CD4-positive, alpha-beta T cell treated with Interleukin-21 for 1 hour (primary cell): Measurements from ENCODE around the gene MUC15.
"Not testable (repeated sequence)": the region's sequence is repeated elsewhere in the genome, so short reads cannot be mapped to it uniquely, and the experiment has no call there.

ENCODE experiments used
- DNase-seq: peaks from one replicate; pipeline ENCODE4 v3.0.0-alpha.2; 2020

The MUC15 gene, protein sequence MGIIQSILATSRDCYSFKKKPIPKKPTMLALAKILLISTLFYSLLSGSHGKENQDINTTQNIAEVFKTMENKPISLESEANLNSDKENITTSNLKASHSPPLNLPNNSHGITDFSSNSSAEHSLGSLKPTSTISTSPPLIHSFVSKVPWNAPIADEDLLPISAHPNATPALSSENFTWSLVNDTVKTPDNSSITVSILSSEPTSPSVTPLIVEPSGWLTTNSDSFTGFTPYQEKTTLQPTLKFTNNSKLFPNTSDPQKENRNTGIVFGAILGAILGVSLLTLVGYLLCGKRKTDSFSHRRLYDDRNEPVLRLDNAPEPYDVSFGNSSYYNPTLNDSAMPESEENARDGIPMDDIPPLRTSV

GRCh38 chr11:26571861-26572654, at the start of gene MUC15:
TSS of gene MUC15 (minus strand) at chr11:26572263. CDS start at chr11:26567094, 5,169 bp downstream.
- DNase-seq, result no peak

DNA sequence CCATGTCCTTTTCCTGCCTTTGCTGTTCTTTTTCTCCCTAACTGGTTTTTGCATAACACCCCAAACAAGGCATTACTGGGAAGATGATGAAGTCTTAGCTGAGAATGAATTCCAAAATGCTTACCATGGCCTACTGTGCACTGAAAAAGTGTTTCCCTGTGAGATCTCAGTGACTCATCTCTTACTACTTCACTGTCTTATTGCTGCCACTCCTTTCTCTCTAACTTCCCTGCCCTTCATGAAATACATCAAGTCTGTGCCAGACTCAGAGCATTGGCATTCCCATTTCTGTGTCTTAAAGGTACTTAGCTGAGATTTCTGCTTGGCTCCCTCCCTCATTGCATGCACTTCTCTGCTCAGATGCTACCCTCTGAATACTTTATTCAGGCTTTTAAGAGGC, 49.1 kb upstream of the MUC15 start:
- DNase-seq, result no peak

DNA sequence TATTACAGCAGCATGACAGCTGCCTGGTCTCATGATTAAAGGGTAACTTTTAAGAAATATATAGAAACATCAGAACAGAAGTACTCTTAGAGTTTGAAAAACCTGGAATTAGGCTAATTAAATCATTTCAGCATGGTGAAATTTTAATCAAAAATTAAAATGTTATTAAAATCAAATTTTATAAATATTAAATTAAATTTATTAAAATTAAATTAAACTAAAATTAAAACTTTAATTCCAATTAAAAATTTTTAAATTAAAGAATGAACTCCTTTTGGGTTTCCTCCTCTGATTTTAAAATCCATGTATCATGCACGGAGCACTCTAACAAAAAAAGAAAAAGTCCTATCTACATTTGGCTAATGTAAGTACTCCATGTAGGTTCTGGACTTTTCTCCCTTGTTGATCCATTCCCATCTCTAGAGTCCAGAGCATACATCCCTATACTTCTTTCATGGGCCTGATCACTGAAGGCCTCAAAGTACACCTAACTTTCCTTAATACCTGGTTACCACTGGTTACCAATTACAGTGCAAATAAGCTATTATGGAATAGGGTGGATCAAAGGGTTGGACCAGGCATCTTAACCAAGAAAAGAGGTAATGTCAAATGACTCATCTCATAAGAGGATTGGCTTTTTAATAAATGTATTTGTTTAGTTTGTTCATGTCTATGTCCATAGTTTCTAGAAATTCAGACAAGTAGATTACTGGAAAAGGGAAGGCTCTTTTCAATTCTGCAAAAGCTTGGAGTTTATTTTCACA, 48.4 kb upstream of the MUC15 start:
- DNase-seq, result no peak

DNA sequence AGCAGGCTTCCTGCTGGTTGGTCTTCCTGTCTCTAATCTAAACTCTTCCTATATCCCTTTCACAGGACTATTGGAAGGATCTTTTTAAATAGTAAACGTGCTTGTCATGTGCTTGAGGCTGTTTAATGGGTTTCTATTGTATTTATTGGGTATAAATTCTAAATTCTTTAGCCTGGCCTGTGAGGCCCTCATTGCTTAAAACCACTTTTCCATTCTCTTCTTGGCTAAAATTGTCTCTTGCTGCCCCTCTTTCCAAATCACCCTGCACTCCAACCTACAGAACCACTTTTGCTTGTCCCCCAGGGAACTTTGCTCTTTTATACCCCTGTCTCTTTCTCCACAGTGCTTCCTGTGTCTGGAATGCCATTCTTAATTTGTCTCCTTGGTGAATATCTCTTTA, 46.4 kb upstream of the MUC15 start:
- no peak for DNase-seq

DNA sequence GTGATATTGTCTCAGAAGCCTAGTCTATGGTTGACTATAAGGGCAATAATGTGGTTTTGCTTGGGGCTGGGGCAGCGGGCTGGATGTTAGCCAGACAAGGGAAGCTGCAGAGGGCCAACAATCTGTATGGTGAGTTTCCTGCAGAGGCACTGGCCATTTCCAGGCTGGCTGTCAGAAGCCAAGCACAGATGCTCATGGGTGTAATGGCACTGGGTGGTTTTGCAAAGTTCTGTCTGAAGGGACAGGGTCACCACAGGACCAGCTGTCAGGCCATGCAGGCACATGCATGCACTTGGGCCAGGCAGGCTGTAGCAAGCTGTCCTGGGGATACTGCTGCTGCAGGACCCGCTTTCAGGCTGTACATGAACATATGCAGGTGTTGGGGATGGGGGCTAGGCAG, 41.7 kb upstream of the MUC15 start:
- no peak for DNase-seq

DNA sequence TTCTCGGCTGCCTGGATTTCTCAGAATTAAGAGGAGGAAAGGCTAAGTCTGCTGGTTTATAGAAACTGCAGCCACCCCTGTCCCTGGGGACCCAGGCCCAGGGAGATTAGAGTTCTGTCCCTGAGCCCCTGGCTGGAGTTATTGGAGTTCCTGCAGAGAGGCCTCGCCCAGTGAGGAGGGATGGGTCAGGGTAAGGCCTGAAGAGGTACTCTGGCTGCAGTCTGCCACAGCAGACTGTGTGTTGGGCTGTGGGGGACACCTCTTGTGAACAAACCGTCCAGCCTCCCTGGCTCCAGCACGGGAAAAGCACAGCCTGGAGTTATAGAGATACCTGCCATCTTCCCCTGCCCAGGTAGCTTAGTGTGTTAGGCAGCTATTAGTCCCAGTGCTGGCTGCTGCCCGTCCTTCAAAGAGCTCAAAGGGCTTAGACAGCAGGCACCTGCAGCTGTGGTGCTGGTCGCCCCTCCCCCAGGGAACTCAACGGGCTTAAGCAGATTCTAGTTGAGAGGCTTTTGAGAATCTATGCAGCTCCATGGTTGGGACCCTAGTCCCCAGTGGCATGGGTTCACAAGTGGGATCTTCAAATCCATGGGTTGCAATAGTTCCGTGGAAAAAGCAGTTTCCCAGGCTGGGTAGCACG, 36.6 kb upstream of the MUC15 start:
- no peak for DNase-seq

- no peak for DNase-seq
Measured at GRCh38 chr11:26607725-26608506, 35.9 kb upstream of the MUC15 start.

DNA sequence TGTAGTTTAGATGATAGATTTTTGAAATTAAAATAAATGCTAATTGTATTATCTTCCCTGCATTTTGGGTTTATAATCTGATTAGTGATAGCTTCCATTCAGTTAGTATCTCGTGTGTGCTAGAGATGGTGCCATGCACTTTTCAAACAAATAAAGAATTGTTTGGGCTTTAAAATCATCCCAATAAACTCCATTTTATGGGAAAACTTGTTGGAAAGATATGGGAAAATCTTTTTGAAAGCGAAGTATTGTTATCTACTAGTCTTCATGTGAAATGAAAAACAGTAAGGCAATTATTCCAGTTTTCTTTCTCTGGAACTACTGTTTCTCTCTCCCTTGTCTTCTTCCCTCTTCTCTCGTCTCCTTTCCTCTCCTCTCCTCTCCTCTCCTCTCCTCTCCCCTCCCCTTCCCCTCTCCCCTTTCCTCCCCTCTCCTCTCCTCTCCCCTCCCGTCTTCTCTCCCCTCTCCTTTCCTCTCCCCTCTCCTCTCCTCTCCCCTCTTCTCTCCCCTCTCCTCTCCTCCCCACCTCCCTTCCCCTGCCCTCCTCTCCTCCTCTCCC, 27.9 kb upstream of the MUC15 start:
- no peak for DNase-seq

DNA sequence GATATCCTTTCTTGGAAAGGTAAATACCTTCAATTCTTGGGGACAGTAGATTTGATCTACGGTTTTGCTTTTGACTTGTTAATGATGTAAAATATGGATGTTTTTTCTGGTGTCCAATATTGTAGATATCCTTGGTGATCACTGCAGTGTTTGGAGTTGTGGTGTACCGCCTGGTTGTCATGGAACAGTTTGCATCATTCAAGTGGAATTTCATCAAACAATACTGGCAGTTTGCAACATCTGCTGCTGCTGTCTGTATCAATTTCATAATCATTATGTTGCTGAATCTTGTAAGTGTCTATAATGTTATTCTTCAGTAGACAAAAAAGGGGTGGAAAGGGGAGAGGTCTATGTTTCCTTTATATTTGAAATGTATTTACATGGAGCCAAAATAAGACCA, 27.4 kb upstream of the MUC15 start:
- DNase-seq, result no peak

DNA sequence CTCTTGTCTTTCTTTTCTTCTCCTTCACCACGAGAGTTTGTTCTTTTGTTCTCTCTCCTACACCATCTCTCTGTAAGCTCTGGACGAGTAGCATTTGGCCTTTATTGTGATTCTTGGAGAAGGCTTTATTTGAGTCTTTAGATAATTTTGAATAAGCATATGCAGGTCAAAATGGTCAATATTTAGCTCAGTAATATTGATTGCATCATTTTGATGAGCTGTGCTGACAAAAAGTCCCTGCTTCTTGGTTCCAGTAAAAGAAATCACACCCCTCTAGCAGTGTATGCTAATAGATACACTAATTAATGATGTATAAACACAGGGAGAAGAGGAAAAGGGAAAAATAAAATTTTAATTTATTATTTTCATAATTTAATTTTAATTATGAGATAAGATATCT, 25.8 kb upstream of the MUC15 start:
- DNase-seq, result no peak

DNA sequence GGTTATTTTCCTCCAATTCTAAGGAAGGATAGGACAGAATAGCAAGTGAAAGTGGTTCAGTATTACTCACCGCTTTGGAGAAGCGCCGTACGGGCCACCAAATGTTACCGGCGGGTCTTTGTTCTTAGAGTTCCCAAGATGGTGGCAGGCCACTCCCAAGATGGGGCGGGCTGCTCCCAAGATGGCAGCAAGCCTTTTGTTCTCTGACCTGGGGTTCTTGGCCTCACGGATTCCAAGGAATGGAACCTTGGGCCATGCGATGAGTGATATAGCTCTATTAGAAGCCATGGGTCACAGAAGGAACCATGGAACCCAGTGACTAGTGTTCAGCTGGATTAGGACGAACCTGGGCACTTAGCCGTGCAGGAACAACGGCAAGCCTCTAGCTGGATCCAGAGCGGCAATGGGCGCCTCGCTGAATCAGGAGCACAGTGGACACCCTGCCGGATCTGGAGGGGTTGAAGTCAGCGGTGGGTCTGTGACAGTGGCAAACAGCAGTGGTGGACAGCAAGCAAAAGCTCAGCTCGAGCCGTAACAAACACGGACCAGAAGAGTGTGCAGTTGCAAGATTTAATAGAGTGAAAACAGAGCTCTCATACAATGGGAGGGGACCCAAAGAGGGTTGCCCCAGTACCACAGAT, 25.1 kb upstream of the MUC15 start:
- not testable (repeated sequence) for DNase-seq

GRCh38 chr11:26595207-26595865, 23.3 kb upstream of the MUC15 start:
- DNase-seq, result not testable (repeated sequence)

DNA sequence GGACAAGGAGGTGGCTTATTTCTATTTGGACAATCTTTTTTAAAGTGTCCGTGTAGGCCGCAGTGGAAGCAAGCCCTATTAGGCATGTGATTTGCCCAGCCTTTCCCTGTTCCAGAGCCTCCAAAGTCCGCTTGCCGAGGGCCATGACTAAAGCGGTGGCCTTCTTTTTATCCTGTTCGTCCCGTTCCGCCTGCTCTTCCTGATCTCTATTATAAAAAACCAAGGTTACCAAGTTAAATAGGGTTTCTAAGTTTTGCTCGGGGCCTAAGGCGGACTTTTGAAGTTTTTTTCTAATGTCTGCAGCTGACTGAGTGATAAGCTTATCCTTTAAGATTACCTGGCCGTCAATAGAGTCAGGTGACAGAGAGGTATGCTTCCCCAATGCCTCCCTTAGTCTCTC, 21.6 kb upstream of the MUC15 start:
- no peak for DNase-seq

DNA sequence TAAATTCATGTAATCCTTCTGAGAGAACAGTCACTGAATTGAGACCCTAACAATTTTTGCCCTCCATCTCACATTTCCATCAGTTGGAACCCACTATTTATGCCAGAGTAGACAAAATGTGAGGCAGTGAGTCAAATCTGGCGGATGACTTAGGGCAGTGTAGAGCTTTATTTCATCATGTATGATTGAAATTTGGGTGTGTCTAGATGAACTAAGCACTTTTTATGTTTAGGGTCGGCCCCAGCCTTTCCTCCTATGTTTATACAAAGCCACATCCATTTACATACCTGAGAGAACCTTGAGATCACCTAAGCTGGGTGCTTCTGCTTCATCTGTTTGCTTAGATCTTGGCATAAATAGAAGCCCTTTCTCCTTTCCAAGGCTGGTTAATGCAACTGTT, 15.0 kb upstream of the MUC15 start:
- DNase-seq, result no peak

GRCh38 chr11:26584818-26585217, 12.8 kb upstream of the MUC15 start:
- no peak for DNase-seq

DNA sequence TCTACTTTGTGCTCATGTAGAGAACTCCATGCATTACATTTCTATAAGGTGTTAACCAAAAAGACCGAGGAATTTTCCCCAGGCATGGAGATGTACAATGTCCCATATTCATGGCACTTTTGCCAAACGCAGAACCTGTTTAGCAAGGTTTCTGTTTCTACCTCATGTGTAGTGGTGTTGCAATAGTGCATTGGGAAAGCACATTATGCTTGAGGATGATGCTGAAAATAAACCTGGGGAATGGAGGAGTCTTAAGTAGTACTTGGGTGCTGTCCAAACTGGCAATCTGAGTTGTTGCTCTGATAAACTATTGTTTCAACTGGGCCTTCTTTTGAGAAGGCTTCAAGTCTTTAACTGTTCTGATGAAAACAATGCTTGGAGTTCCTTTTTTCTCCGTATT, 11.5 kb upstream of the MUC15 start:
- no peak for DNase-seq

DNA sequence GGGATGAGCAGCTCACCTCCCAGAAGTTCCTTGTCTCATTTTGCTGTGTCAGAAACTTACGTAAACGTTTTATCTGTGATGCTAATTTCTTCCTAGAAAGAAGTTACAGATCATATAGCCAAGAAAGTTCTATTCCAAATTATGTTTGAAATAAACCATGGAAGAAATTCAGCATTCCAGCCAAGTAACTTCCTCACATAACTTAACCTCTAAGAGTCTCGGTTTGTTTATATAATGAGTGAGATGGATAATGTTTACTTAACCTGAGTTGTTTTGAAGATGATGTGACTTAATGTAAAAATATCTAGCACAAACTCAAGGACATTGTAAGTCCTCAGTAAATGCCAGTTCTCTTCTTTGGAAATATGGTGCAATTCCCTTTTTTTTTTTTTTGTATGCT, 8.9 kb upstream of the MUC15 start:
- no peak for DNase-seq

- DNase-seq, result no peak
Measured at GRCh38 chr11:26579683-26580082, 7.6 kb upstream of the MUC15 start.

DNA sequence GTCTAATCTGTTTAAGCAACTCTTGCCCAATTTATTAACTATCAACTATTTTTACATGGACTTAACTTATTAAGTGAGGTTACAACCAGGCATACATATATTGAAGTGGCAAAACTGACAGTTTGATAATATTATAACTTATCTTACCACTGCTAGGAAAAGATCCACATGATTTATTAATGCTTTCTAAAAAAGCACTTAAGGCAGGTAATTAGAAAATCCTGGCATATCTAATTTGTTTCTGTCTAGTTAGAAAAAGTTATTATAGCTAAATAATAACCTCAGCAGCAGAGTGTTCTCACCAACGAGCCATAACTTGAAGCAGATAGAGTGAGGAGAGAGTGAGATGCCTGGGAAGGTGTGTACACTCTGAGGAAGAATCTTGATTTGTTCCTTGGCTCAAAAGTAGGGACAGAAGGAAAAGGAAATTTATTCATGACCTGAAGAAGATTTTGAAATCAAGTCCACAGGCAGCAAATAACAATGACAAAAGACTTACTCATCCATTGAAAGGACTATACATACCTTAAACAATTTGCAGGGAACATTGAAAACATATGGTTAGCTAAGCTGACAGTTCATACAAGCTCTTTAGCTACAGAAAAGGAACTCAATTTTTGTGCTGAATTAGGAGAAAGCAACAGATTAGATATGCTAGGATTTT, 7.1 kb upstream of the MUC15 start:
- no peak for DNase-seq

DNA sequence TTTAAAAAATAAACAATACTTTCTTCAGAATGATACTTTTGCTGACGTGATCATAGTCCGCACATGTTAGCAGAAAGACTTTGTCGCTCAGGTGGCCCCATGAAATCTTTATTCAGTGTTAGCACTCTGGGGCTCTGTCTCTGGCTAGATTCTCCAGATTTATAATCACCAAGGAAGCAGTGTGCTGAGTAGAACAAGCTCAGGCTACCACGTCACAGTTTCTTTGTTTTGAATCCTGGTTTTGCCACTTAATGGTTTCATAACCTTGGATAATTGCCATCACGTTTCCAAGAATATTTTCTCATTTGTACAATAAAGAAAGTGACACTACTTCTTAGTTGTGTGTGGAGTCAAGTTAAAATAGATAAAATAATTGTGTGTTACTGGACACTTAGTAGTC, 3.9 kb upstream of the MUC15 start:
- DNase-seq, result no peak
